Panc1 (cell line): ENCODE results near the gene BACE2. TPM values are rescaled to one million over a fixed set of nuclear protein-coding genes. Genes with fewer than 3 reads are reported as not detected.

Experiments used
- ATAC-seq: fragments of 200-7000 bp; cut with Tn5 transposase; 2 replicates; pipeline ENCODE4 v1.9.1; 2020; ENCODE audit warnings: mild to moderate bottlenecking, moderate library complexity
- BruUV-seq: library from RNA; stranded (reverse); fragments of 400-500 nt; replicated peaks from 2 replicates; lab custom pipeline; 2021; lab: Mats Ljungman, UMichigan
- CTCF ChIA-PET: fragments of 300-600 bp; sonication (Branson Sonifier 250); formaldehyde crosslinking; loops from one replicate; lab custom pipeline; 2022; ENCODE audit warnings: antibody characterized with exemption; lab: Charles Lee
- POLR2A ChIA-PET: fragments of 300-600 bp; sonication (Branson Sonifier 250); formaldehyde crosslinking; loops from one replicate; lab custom pipeline; 2022; ENCODE audit warnings: antibody characterized with exemption; lab: Charles Lee
- DNase-seq: peaks from one replicate; pipeline ENCODE4 v3.0.0-alpha.2; 2010; ENCODE audit warnings: low read depth, low spot score
- H3K27ac ChIP-seq: 2 replicates; pipeline ENCODE4 v1.5.1; 2011; ENCODE audit warnings: mild to moderate bottlenecking, low read length, inconsistent platforms
- H3K27me3 ChIP-seq: fragments of 200-500 bp; sonication (Bioruptor generic); 2 replicates; pipeline ENCODE4 v1.6.0; 2014; ENCODE audit warnings: low read length, inconsistent platforms; ENCODE audit not compliant: control insufficient read depth, insufficient read depth
- H3K36me3 ChIP-seq: fragments of 200-500 bp; sonication (Bioruptor generic); 2 replicates; pipeline ENCODE4 v1.5.1; 2014; ENCODE audit warnings: inconsistent platforms, mild to moderate bottlenecking, low read length, moderate library complexity; ENCODE audit not compliant: control insufficient read depth, insufficient read depth
- H3K4me1 ChIP-seq: 2 replicates; pipeline ENCODE4 v1.5.1; 2011; ENCODE audit warnings: inconsistent platforms, mild to moderate bottlenecking, low read length, moderate library complexity; ENCODE audit not compliant: control insufficient read depth, insufficient read depth
- H3K4me3 ChIP-seq, 2 experiments: 2 replicates each; pipeline ENCODE4 v1.5.1; 2011 to 2012; ENCODE audit warnings: low read depth in 2 of 2, low read length in 2 of 2, mild to moderate bottlenecking in 2 of 2, inconsistent platforms in 1 of 2, moderate library complexity in 1 of 2
- H3K9me3 ChIP-seq: fragments of 200-500 bp; sonication (Bioruptor generic); 2 replicates; pipeline ENCODE4 v1.5.1; 2014; ENCODE audit warnings: low read depth, mild to moderate bottlenecking, inconsistent platforms, low read length, moderate library complexity; ENCODE audit not compliant: control insufficient read depth, insufficient read depth
- POLR2AphosphoS5 ChIP-seq: IDR thresholded peaks from 2 replicates; pipeline ENCODE4 v1.6.1; 2012; ENCODE audit warnings: mild to moderate bottlenecking, low read depth, low read length, moderate library complexity
- SIN3A ChIP-seq: IDR thresholded peaks from 2 replicates; pipeline ENCODE4 v1.6.1; 2012; ENCODE audit warnings: low read depth, mild to moderate bottlenecking, low read length, moderate library complexity, borderline replicate concordance; ENCODE audit not compliant: insufficient read depth
- TCF7L2 ChIP-seq: IDR thresholded peaks from 2 replicates; pipeline ENCODE4 v1.6.1; 2011; ENCODE audit warnings: mild to moderate bottlenecking, low read depth, low read length, inconsistent platforms
- in situ Hi-C: cut with HindIII; loops from 2 replicates; pipeline ENCODE4 v1.10.0; 2016; ENCODE audit warnings: low sequenced_read_pairs, low pct_unique_long_range_greater_than_20kb
- intact Hi-C: fragments of 100-400 bp; cut with micrococcal nuclease; formaldehyde crosslinking; loops from one replicate; pipeline ENCODE4 v1.10.0; 2022; ENCODE audit not compliant: unreplicated experiment
- total RNA-seq: library from RNA; stranded (reverse); gene quantifications from one replicate; pipeline ENCODE4 v1.2.1, GENCODE V29; 2021; ENCODE audit not compliant: unreplicated experiment
- TF ChIP-seq, protein P1 (sequence below), 2 experiments: IDR thresholded peaks; 2 replicates each; pipeline ENCODE4 v1.6.1; 2011 to 2012; ENCODE audit warnings: low read depth in 2 of 2, control low read depth in 1 of 2, low read length in 1 of 2, mild to moderate bottlenecking in 1 of 2, moderate library complexity in 1 of 2; ENCODE audit not compliant: insufficient read depth in 1 of 2
- TF ChIP-seq, protein P2 (sequence below): fragments of 450-650 bp; IDR thresholded peaks from 2 replicates; pipeline ENCODE4 v1.5.1; 2017; ENCODE audit warnings: mild to moderate bottlenecking

BACE2 gene
- total RNA-seq, 1 experiment from 2014 or later: 16.3 TPM

- CTCF ChIA-PET: no interaction called here
- no TSS peak for BruUV-seq
- Histone ChIP-seq H3K27ac (no peak overlapping the region), H3K4me1 (no peaks in the 10 kb centered on the region), H3K4me3 (no peak overlapping the region), H3K27me3 (no peaks in the 10 kb centered on the region; the same call in 1 of the 2 replicates), H3K36me3 (no peaks in the 10 kb centered on the region), H3K9me3 (no peaks in the 10 kb centered on the region)
- TF ChIP-seq, protein P1, sequence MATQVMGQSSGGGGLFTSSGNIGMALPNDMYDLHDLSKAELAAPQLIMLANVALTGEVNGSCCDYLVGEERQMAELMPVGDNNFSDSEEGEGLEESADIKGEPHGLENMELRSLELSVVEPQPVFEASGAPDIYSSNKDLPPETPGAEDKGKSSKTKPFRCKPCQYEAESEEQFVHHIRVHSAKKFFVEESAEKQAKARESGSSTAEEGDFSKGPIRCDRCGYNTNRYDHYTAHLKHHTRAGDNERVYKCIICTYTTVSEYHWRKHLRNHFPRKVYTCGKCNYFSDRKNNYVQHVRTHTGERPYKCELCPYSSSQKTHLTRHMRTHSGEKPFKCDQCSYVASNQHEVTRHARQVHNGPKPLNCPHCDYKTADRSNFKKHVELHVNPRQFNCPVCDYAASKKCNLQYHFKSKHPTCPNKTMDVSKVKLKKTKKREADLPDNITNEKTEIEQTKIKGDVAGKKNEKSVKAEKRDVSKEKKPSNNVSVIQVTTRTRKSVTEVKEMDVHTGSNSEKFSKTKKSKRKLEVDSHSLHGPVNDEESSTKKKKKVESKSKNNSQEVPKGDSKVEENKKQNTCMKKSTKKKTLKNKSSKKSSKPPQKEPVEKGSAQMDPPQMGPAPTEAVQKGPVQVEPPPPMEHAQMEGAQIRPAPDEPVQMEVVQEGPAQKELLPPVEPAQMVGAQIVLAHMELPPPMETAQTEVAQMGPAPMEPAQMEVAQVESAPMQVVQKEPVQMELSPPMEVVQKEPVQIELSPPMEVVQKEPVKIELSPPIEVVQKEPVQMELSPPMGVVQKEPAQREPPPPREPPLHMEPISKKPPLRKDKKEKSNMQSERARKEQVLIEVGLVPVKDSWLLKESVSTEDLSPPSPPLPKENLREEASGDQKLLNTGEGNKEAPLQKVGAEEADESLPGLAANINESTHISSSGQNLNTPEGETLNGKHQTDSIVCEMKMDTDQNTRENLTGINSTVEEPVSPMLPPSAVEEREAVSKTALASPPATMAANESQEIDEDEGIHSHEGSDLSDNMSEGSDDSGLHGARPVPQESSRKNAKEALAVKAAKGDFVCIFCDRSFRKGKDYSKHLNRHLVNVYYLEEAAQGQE (IDR thresholded peaks at IDR 0.05; ENCODE audit: insufficient read depth in 1 of 2, low read depth in 2 of 2, low read length in 1 of 2): no peak
- TF ChIP-seq TCF7L2 (no peak), SIN3A (no peak)
- TF ChIP-seq, protein P2, sequence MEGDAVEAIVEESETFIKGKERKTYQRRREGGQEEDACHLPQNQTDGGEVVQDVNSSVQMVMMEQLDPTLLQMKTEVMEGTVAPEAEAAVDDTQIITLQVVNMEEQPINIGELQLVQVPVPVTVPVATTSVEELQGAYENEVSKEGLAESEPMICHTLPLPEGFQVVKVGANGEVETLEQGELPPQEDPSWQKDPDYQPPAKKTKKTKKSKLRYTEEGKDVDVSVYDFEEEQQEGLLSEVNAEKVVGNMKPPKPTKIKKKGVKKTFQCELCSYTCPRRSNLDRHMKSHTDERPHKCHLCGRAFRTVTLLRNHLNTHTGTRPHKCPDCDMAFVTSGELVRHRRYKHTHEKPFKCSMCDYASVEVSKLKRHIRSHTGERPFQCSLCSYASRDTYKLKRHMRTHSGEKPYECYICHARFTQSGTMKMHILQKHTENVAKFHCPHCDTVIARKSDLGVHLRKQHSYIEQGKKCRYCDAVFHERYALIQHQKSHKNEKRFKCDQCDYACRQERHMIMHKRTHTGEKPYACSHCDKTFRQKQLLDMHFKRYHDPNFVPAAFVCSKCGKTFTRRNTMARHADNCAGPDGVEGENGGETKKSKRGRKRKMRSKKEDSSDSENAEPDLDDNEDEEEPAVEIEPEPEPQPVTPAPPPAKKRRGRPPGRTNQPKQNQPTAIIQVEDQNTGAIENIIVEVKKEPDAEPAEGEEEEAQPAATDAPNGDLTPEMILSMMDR: no peak
- no peak for ATAC-seq
- DNase-seq: no peak
- in situ Hi-C loops (no loop called here), intact Hi-C loops (no loop called here)
- POLR2A ChIA-PET: no interaction called here
Measured at GRCh38 chr21:41136286-41136685, 31.7 kb upstream of the BACE2 start.

GRCh38 chr21:41137401-41137800 is 30.6 kb upstream of the BACE2 start:
- in situ Hi-C loops: no loop called here
- no peaks in the 10 kb centered on the region for H3K36me3 ChIP-seq
- TF ChIP-seq, protein P2: no peak
- TF ChIP-seq, protein P1 (IDR thresholded peaks at IDR 0.05; ENCODE audit: insufficient read depth in 1 of 2, low read depth in 2 of 2, low read length in 1 of 2): no peak
- TF ChIP-seq POLR2AphosphoS5: no peak
- TF ChIP-seq SIN3A: no peak
- TF ChIP-seq TCF7L2: no peak
- no peaks in the 10 kb centered on the region for H3K4me1 ChIP-seq
- ATAC-seq: no peak
- H3K4me3 ChIP-seq: no peak overlapping the region
- no peak overlapping the region for H3K27ac ChIP-seq
- H3K9me3 ChIP-seq: no peaks in the 10 kb centered on the region
- no peak for DNase-seq
- H3K27me3 ChIP-seq: no peaks in the 10 kb centered on the region; the same call in 1 of the 2 replicates
- intact Hi-C loops: no loop called here
- ChIA-PET CTCF (no interaction called here), POLR2A (no interaction called here)
- no TSS peak for BruUV-seq
